ENCODE data around the gene MRAP. TPM values are rescaled to one million over a fixed set of nuclear protein-coding genes. Genes with fewer than 3 reads are reported as not detected.
A peak's percentile ranks its signal among the peaks of the same experiment; 100 is the strongest.

The MRAP gene
- total RNA-seq, 1 donor from 2014 or later = not detected

- no peak overlapping the region for H3K27ac Mint-ChIP-seq
- H3K36me3 Mint-ChIP-seq = peaks cover 17% of the 10 kb centered on the region
- TF ChIP-seq CTCF (IDR thresholded peaks at IDR 0.05; ENCODE audit: unreplicated experiment) = no peak
- H3K4me3 Mint-ChIP-seq = no peak overlapping the region
- no peaks in the 10 kb centered on the region for H3K4me1 Mint-ChIP-seq
- DNase-seq (ENCODE audit: low spot score in 2 of 2, unreplicated experiment in 2 of 2) = no peak
- H3K9me3 Mint-ChIP-seq = no peaks in the 10 kb centered on the region
- no peaks in the 10 kb centered on the region for H3K27me3 Mint-ChIP-seq (ENCODE audit: low read depth)
Observed at GRCh38 chr21:32317726-32318125, 19.1 kb downstream of the MRAP start.

- peaks cover 26% of the 10 kb centered on the region for H3K36me3 Mint-ChIP-seq
- no peak overlapping the region for H3K4me3 Mint-ChIP-seq
- H3K9me3 Mint-ChIP-seq = no peaks in the 10 kb centered on the region
- H3K27ac Mint-ChIP-seq = no peak overlapping the region
- H3K27me3 Mint-ChIP-seq (ENCODE audit: low read depth) = no peaks in the 10 kb centered on the region
- DNase-seq (ENCODE audit: low spot score in 2 of 2, unreplicated experiment in 2 of 2) = peak in 1 of 2 experiments; percentile 26
- TF ChIP-seq CTCF (IDR thresholded peaks at IDR 0.05; ENCODE audit: unreplicated experiment) = no peak
- H3K4me1 Mint-ChIP-seq = no peaks in the 10 kb centered on the region
Observed at GRCh38 chr21:32319012-32319411, 20.4 kb downstream of the MRAP start.

GRCh38 chr21:32320059-32320458, 21.4 kb downstream of the MRAP start:
- Mint-ChIP-seq H3K27ac (no peak overlapping the region), H3K9me3 (no peaks in the 10 kb centered on the region), H3K27me3 (ENCODE audit: low read depth) (no peaks in the 10 kb centered on the region), H3K36me3 (peaks cover 29% of the 10 kb centered on the region), H3K4me1 (no peaks in the 10 kb centered on the region), H3K4me3 (no peak overlapping the region)
- no peak for DNase-seq (ENCODE audit: low spot score in 2 of 2, unreplicated experiment in 2 of 2)
- TF ChIP-seq CTCF (IDR thresholded peaks at IDR 0.05; ENCODE audit: unreplicated experiment) = no peak

GRCh38 chr21:32320726-32321125, 22.1 kb downstream of the MRAP start:
- no peak for TF ChIP-seq CTCF (IDR thresholded peaks at IDR 0.05; ENCODE audit: unreplicated experiment)
- H3K27ac Mint-ChIP-seq = no peak overlapping the region
- no peaks in the 10 kb centered on the region for H3K9me3 Mint-ChIP-seq
- DNase-seq (ENCODE audit: low spot score in 2 of 2, unreplicated experiment in 2 of 2) = no peak
- H3K4me1 Mint-ChIP-seq = no peaks in the 10 kb centered on the region
- H3K27me3 Mint-ChIP-seq (ENCODE audit: low read depth) = no peaks in the 10 kb centered on the region
- H3K4me3 Mint-ChIP-seq = no peak overlapping the region
- H3K36me3 Mint-ChIP-seq = peaks cover 33% of the 10 kb centered on the region

GRCh38 chr21:32321480-32321879, 22.8 kb downstream of the MRAP start:
- Mint-ChIP-seq H3K27ac (no peak overlapping the region), H3K4me3 (no peak overlapping the region), H3K27me3 (ENCODE audit: low read depth) (no peaks in the 10 kb centered on the region), H3K9me3 (no peaks in the 10 kb centered on the region), H3K36me3 (peaks cover 38% of the 10 kb centered on the region), H3K4me1 (no peaks in the 10 kb centered on the region)
- peak in 1 of 2 experiments; percentile 17 for DNase-seq (ENCODE audit: low spot score in 2 of 2, unreplicated experiment in 2 of 2)
- no peak for TF ChIP-seq CTCF (IDR thresholded peaks at IDR 0.05; ENCODE audit: unreplicated experiment)

GRCh38 chr21:32322103-32322502, 23.4 kb downstream of the MRAP start:
- no peak for DNase-seq (ENCODE audit: low spot score in 2 of 2, unreplicated experiment in 2 of 2)
- peaks cover 44% of the 10 kb centered on the region for H3K36me3 Mint-ChIP-seq
- TF ChIP-seq CTCF (IDR thresholded peaks at IDR 0.05; ENCODE audit: unreplicated experiment) = no peak
- H3K4me3 Mint-ChIP-seq = no peak overlapping the region
- H3K4me1 Mint-ChIP-seq = no peaks in the 10 kb centered on the region
- H3K27ac Mint-ChIP-seq = no peak overlapping the region
- no peaks in the 10 kb centered on the region for H3K27me3 Mint-ChIP-seq (ENCODE audit: low read depth)
- H3K9me3 Mint-ChIP-seq = no peaks in the 10 kb centered on the region

Measured in mesothelial cell of epicardium (in vitro differentiated cells).